Esophagus muscularis mucosa (tissue), 4 donors: Measurements from ENCODE around the gene CNP. TPM values are rescaled to one million over a fixed set of nuclear protein-coding genes. Genes with fewer than 3 reads are reported as not detected.

Source experiments
- DNase-seq: peaks from one replicate; pipeline ENCODE4 v3.0.0-alpha.2; 2017; ENCODE audit errors: extremely low spot score
- H3K27ac ChIP-seq, 4 donors: fragments of 200-600 bp; sonication (generic); replicated peaks in 1 of 4; 1 replicate in 3 of 4; 2 replicates in 1 of 4; pipeline ENCODE4 v1.5.1; 2016 to 2019; ENCODE audit warnings: mild to moderate bottlenecking in 1 of 4
- H3K27me3 ChIP-seq, 4 donors: fragments of 200-600 bp; sonication (generic); one replicate each; pipeline versions ENCODE4 v1.5.1 to v1.6.0; 2016 to 2019
- H3K36me3 ChIP-seq, 4 donors: fragments of 200-600 bp; sonication (generic); one replicate each; pipeline ENCODE4 v1.5.1; 2016 to 2019
- H3K4me1 ChIP-seq, 4 donors: fragments of 200-600 bp; sonication (generic); one replicate each; pipeline ENCODE4 v1.5.1; 2016 to 2019
- H3K4me3 ChIP-seq, 4 donors: fragments of 200-600 bp; sonication (generic); 1 replicate in 2 of 4; 2 replicates in 2 of 4; pipeline ENCODE4 v1.5.1; 2016 to 2019; ENCODE audit warnings: mild to moderate bottlenecking in 4 of 4, moderate library complexity in 1 of 4
- H3K9me3 ChIP-seq, 4 donors: fragments of 200-600 bp; sonication (generic); 1 replicate in 3 of 4; 2 replicates in 1 of 4; pipeline ENCODE4 v1.5.1; 2016 to 2019
- EP300 ChIP-seq: sonication (generic); formaldehyde crosslinking; IDR thresholded peaks from one replicate; pipeline ENCODE4 v1.6.1; 2017; ENCODE audit warnings: antibody characterized with exemption
- POLR2A ChIP-seq: fragments of 450-650 bp; IDR thresholded peaks from one replicate; pipeline ENCODE4 v1.6.1; 2017; ENCODE audit warnings: antibody characterized with exemption, moderate library complexity, mild to moderate bottlenecking, low read depth
- POLR2AphosphoS5 ChIP-seq, 2 donors: sonication (generic); formaldehyde crosslinking; IDR thresholded peaks; one replicate each; pipeline ENCODE4 v1.6.1; 2017; ENCODE audit warnings: antibody characterized with exemption in 2 of 2
- WGBS: methylation state at CpG from one replicate; pipeline ENCODE4 v1.1.5; 2018; 5-methylcytosine and 5-hydroxymethylcytosine counted together
- intact Hi-C: fragments of 100-400 bp; cut with DNase I; formaldehyde crosslinking; loops from one replicate; pipeline ENCODE4 v1.15.1; 2023
- total RNA-seq, 4 donors: library from RNA; depleted of rRNA; stranded (reverse); fragments of >200 nt; gene quantifications; one replicate each; pipeline versions ENCODE4 v1.1.0 to v1.2.1, GENCODE V29; 2016
- TF ChIP-seq, protein P1 (sequence below), 3 experiments: fragments of 200-600 bp in 2 of 3; fragments of 450-650 bp in 1 of 3; sonication (generic) in 2 of 3; IDR thresholded peaks; one replicate each; pipeline ENCODE4 v1.5.1; 2017 to 2019; ENCODE audit warnings: antibody characterized with exemption in 3 of 3, mild to moderate bottlenecking in 2 of 3, moderate library complexity in 1 of 3

CNP gene
- total RNA-seq, 4 donors from 2014 or later: 68.9 to 101 (median 78.5) TPM

DNA sequence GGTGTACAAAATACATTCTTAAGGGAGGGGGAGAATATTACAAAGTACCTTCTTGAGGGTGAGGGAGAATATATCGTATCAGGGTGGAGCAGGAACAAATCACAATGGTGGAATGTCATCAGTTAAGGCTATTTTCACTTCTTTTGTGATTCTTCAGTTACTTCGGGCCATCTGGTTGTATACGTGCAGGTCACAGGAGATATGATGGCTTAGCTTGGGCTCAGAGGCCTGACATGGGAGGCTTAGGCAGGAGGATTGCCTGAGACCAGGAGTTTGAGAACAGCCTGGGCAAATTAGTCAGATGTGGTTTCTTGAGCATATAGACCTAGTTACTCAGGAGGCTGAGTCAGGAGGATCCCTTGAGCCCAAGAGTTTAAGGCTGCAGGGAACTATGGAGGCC, 23.1 kb upstream of the CNP start:
- Histone ChIP-seq H3K9me3 (no peaks in the 10 kb centered on the region), H3K4me1 (no peaks in the 10 kb centered on the region), H3K4me3 (no peak overlapping the region), H3K27me3 (no peaks in the 10 kb centered on the region), H3K27ac (no peak overlapping the region), H3K36me3 (peaks cover 0 to 7% (median 2%) of the 10 kb centered on the region in 4 donors)
- WGBS: 93% methylated on average over 3 of the region's 3 CpGs
- intact Hi-C loops: no loop called here
- TF ChIP-seq POLR2A (no peak), POLR2AphosphoS5 (IDR thresholded peaks at IDR 0.05) (no peak), EP300 (no peak)
- TF ChIP-seq, protein P1, sequence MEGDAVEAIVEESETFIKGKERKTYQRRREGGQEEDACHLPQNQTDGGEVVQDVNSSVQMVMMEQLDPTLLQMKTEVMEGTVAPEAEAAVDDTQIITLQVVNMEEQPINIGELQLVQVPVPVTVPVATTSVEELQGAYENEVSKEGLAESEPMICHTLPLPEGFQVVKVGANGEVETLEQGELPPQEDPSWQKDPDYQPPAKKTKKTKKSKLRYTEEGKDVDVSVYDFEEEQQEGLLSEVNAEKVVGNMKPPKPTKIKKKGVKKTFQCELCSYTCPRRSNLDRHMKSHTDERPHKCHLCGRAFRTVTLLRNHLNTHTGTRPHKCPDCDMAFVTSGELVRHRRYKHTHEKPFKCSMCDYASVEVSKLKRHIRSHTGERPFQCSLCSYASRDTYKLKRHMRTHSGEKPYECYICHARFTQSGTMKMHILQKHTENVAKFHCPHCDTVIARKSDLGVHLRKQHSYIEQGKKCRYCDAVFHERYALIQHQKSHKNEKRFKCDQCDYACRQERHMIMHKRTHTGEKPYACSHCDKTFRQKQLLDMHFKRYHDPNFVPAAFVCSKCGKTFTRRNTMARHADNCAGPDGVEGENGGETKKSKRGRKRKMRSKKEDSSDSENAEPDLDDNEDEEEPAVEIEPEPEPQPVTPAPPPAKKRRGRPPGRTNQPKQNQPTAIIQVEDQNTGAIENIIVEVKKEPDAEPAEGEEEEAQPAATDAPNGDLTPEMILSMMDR (IDR thresholded peaks at IDR 0.05): no peak
- DNase-seq: no peak

DNA sequence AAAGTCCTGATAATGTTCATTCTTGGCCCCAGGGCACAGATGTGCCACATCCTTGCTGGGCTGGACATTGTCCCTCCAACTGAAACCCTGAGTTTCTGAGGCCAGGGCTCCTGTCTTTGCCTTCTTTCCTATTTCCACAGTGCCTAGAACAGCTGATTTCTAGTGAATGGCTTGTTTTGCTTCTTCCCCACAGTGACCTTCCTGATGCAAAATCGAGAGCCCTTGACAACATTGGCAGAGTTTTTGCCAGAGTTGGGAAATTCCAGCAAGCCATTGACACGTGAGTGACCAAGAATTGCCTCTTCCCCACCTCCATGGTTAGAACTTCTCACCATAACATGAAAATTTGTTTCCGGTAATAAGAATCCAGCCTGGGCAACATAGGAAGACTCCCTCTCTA, 21.7 kb upstream of the CNP start:
- Histone ChIP-seq H3K4me3 (no peak overlapping the region), H3K27ac (no peak overlapping the region), H3K36me3 (peaks cover 0 to 14% (median 3%) of the 10 kb centered on the region in 4 donors), H3K4me1 (no peaks in the 10 kb centered on the region), H3K27me3 (no peaks in the 10 kb centered on the region), H3K9me3 (no peaks in the 10 kb centered on the region)
- DNase-seq: no peak
- TF ChIP-seq EP300 (no peak), POLR2AphosphoS5 (IDR thresholded peaks at IDR 0.05) (no peak), POLR2A (no peak)
- TF ChIP-seq, protein P1 (IDR thresholded peaks at IDR 0.05): no peak
- 63% methylated on average over 3 of the region's 3 CpGs for WGBS
- intact Hi-C loops: no loop called here

DNA sequence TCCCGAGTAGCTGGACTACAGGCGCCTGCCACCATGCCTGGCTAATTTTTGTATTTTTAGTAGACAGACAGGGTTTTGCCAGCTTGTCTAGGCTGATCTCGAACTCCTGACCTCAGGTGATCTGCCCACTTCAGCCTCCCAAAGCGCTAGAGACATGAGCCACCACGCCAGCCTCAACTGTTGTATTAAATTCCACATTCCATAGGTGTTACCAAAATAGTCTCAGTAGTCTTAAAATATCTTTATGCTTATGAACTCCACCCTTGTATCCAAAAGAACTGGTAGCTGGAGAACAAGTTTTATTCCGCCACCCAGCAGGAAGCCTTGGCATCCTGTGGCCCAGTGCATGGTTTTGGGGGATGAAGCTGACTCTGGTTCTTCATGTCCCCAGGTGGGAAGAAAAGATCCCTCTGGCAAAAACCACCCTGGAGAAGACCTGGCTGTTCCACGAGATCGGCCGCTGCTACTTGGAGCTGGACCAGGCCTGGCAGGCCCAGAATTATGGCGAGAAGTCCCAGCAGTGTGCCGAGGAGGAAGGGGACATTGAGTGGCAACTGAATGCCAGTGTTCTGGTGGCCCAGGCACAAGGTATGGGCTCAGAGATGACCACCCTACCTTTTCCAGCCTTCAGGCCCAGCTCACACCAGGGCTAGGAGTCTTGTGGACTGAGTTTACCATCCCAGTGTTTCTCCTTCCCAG, 17.7 kb upstream of the CNP start:
- Histone ChIP-seq H3K4me1 (no peaks in the 10 kb centered on the region), H3K27me3 (no peaks in the 10 kb centered on the region), H3K27ac (no peak overlapping the region), H3K4me3 (no peak overlapping the region), H3K9me3 (no peaks in the 10 kb centered on the region), H3K36me3 (peaks cover 0 to 18% (median 5%) of the 10 kb centered on the region in 4 donors)
- no peak for TF ChIP-seq POLR2AphosphoS5 (IDR thresholded peaks at IDR 0.05)
- TF ChIP-seq, protein P1 (IDR thresholded peaks at IDR 0.05): no peak
- no peak for TF ChIP-seq POLR2A
- TF ChIP-seq EP300: no peak
- intact Hi-C loops: no loop called here
- WGBS: 84% methylated on average over 11 of the region's 11 CpGs
- no peak for DNase-seq

DNA sequence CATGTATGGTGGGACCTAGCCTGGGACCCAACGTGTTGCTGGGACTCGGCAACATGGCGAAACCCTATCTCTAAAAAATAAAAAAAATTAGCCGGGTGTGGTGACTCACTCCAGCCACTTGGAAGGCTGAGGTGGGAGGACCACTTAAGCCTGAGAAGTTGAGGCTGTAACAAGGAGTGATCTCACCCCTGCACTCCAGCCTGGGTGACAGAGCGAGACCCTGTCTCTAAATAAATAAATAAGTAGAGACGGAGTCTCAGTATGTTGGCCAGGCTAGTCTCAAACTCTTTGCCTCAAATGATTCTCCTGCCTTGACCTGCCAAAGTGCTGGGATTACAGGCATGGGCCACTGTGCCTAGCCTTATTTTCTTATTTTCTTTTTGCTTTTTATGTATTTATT, 10.1 kb upstream of the CNP start:
- Histone ChIP-seq H3K27me3 (no peaks in the 10 kb centered on the region), H3K36me3 (peaks cover 0 to 11% (median 5%) of the 10 kb centered on the region in 4 donors), H3K27ac (no peak overlapping the region), H3K4me3 (no peak overlapping the region), H3K4me1 (no peaks in the 10 kb centered on the region), H3K9me3 (no peaks in the 10 kb centered on the region)
- intact Hi-C loops: no loop called here
- TF ChIP-seq EP300: no peak
- DNase-seq: no peak
- WGBS: 92% methylated on average over 6 of the region's 6 CpGs

- H3K9me3 ChIP-seq: no peaks in the 10 kb centered on the region
- DNase-seq: no peak
- WGBS: 81% methylated on average over 11 of the region's 11 CpGs
- no peak overlapping the region for H3K27ac ChIP-seq
- TF ChIP-seq EP300 (no peak), POLR2A (no peak), POLR2AphosphoS5 (IDR thresholded peaks at IDR 0.05) (no peak)
- TF ChIP-seq, protein P1 (IDR thresholded peaks at IDR 0.05): no peak
- intact Hi-C loops: no loop called here
- peaks cover 0 to under 1% (median 0%) of the 10 kb centered on the region in 4 donors for H3K4me1 ChIP-seq
- no peak overlapping the region for H3K4me3 ChIP-seq
- H3K36me3 ChIP-seq: peaks cover 0 to 11% (median 5%) of the 10 kb centered on the region in 4 donors
- no peaks in the 10 kb centered on the region for H3K27me3 ChIP-seq
These were observed 9.3 kb upstream of the CNP start for GRCh38 chr17:41957031-41957868.
